ENCODE data around the gene YKT6.
"Not testable (repeated sequence)": the region's sequence is repeated elsewhere in the genome, so short reads cannot be mapped to it uniquely, and the experiment has no call there.

YKT6 gene

GRCh38 chr7:44172352-44172751, 28.4 kb upstream of the YKT6 start:
- Histone ChIP-seq H3K9me2 (replicated peaks; ENCODE audit: control insufficient read depth, low read length) (no peaks in the 10 kb centered on the region), H3K27ac (ENCODE audit: low read depth, low read length) (no peak overlapping the region), H3K4me1 (ENCODE audit: control insufficient read depth, low read length) (peaks cover 7% of the 10 kb centered on the region), H3K9me3 (ENCODE audit: control insufficient read depth, insufficient read depth, low read length) (no peaks in the 10 kb centered on the region), H3K4me3 (ENCODE audit: low read length) (no peak overlapping the region), H3K79me2 (ENCODE audit: control insufficient read depth, low read length) (no peaks in the 10 kb centered on the region), H3F3A (ENCODE audit: control insufficient read depth, insufficient read depth) (no peaks in the 10 kb centered on the region), H3K36me3 (ENCODE audit: control insufficient read depth, low read length) (no peaks in the 10 kb centered on the region), H4K20me1 (ENCODE audit: control insufficient read depth, insufficient read depth, low read depth, low read length) (no peaks in the 10 kb centered on the region), H3K27me3 (ENCODE audit: control insufficient read depth, low read length) (peaks cover 43% of the 10 kb centered on the region), H3K4me2 (ENCODE audit: low read length) (no peak overlapping the region)
- no peak for TF ChIP-seq EZH2phosphoT487 (IDR thresholded peaks at IDR 0.05; ENCODE audit: borderline replicate concordance, low read length)
- no peak for TF ChIP-seq CTCF (IDR thresholded peaks at IDR 0.05; ENCODE audit: low read depth, low read length, poor library complexity, severe bottlenecking)

- H3K27ac ChIP-seq (ENCODE audit: low read depth, low read length), result no peak overlapping the region
- H3K9me3 ChIP-seq (ENCODE audit: control insufficient read depth, insufficient read depth, low read length), result no peaks in the 10 kb centered on the region
- no peak overlapping the region for H3K4me2 ChIP-seq (ENCODE audit: low read length)
- H3K4me1 ChIP-seq (ENCODE audit: control insufficient read depth, low read length), result peaks cover 3% of the 10 kb centered on the region
- H4K20me1 ChIP-seq (ENCODE audit: control insufficient read depth, insufficient read depth, low read depth, low read length), result no peaks in the 10 kb centered on the region
- H3F3A ChIP-seq (ENCODE audit: control insufficient read depth, insufficient read depth), result no peaks in the 10 kb centered on the region
- no peak overlapping the region for H3K4me3 ChIP-seq (ENCODE audit: low read length)
- H3K79me2 ChIP-seq (ENCODE audit: control insufficient read depth, low read length), result no peaks in the 10 kb centered on the region
- H3K9me2 ChIP-seq (replicated peaks; ENCODE audit: control insufficient read depth, low read length), result no peaks in the 10 kb centered on the region
- H3K36me3 ChIP-seq (ENCODE audit: control insufficient read depth, low read length), result no peaks in the 10 kb centered on the region
- TF ChIP-seq CTCF (IDR thresholded peaks at IDR 0.05; ENCODE audit: low read depth, low read length, poor library complexity, severe bottlenecking), result no peak
- TF ChIP-seq EZH2phosphoT487 (IDR thresholded peaks at IDR 0.05; ENCODE audit: borderline replicate concordance, low read length), result no peak
- H3K27me3 ChIP-seq (ENCODE audit: control insufficient read depth, low read length), result peaks cover 45% of the 10 kb centered on the region
Measured at GRCh38 chr7:44172803-44173424, 27.9 kb upstream of the YKT6 start.

- Histone ChIP-seq H3K9me3 (ENCODE audit: control insufficient read depth, insufficient read depth, low read length) (no peaks in the 10 kb centered on the region), H3K27ac (ENCODE audit: low read depth, low read length) (no peak overlapping the region), H4K20me1 (ENCODE audit: control insufficient read depth, insufficient read depth, low read depth, low read length) (no peaks in the 10 kb centered on the region), H3K79me2 (ENCODE audit: control insufficient read depth, low read length) (no peaks in the 10 kb centered on the region), H3K9me2 (replicated peaks; ENCODE audit: control insufficient read depth, low read length) (no peaks in the 10 kb centered on the region), H3K4me1 (ENCODE audit: control insufficient read depth, low read length) (no peaks in the 10 kb centered on the region), H3K4me3 (ENCODE audit: low read length) (no peak overlapping the region), H3K4me2 (ENCODE audit: low read length) (no peak overlapping the region), H3K27me3 (ENCODE audit: control insufficient read depth, low read length) (peaks cover 46% of the 10 kb centered on the region), H3F3A (ENCODE audit: control insufficient read depth, insufficient read depth) (no peaks in the 10 kb centered on the region), H3K36me3 (ENCODE audit: control insufficient read depth, low read length) (no peaks in the 10 kb centered on the region)
- no peak for TF ChIP-seq EZH2phosphoT487 (IDR thresholded peaks at IDR 0.05; ENCODE audit: borderline replicate concordance, low read length)
- no peak for TF ChIP-seq CTCF (IDR thresholded peaks at IDR 0.05; ENCODE audit: low read depth, low read length, poor library complexity, severe bottlenecking)
Measured at GRCh38 chr7:44173911-44174693, 26.7 kb upstream of the YKT6 start.

- H3K4me3 ChIP-seq (ENCODE audit: low read length); H3K36me3 ChIP-seq (ENCODE audit: control insufficient read depth, low read length); H3K27ac ChIP-seq (ENCODE audit: low read depth, low read length); H3F3A ChIP-seq (ENCODE audit: control insufficient read depth, insufficient read depth); H4K20me1 ChIP-seq (ENCODE audit: control insufficient read depth, insufficient read depth, low read depth, low read length); H3K79me2 ChIP-seq (ENCODE audit: control insufficient read depth, low read length); H3K4me2 ChIP-seq (ENCODE audit: low read length); H3K4me1 ChIP-seq (ENCODE audit: control insufficient read depth, low read length); H3K9me2 ChIP-seq (replicated peaks; ENCODE audit: control insufficient read depth, low read length); H3K9me3 ChIP-seq (ENCODE audit: control insufficient read depth, insufficient read depth, low read length): not testable (repeated sequence)
- H3K27me3 ChIP-seq (ENCODE audit: control insufficient read depth, low read length), result peaks cover 49% of the 10 kb centered on the region
Measured at GRCh38 chr7:44174694-44174948, 26.2 kb upstream of the YKT6 start.

Measured in DOHH2 (cell line).